ENCODE measurements around the gene GALNT5. TPM values are rescaled to one million over a fixed set of nuclear protein-coding genes. Genes with fewer than 3 reads are reported as not detected.
"Not testable (repeated sequence)": the region's sequence is repeated elsewhere in the genome, so short reads cannot be mapped to it uniquely, and the experiment has no call there.

Gene GALNT5
- total RNA-seq, 1 donor = 56.5 TPM

DNA sequence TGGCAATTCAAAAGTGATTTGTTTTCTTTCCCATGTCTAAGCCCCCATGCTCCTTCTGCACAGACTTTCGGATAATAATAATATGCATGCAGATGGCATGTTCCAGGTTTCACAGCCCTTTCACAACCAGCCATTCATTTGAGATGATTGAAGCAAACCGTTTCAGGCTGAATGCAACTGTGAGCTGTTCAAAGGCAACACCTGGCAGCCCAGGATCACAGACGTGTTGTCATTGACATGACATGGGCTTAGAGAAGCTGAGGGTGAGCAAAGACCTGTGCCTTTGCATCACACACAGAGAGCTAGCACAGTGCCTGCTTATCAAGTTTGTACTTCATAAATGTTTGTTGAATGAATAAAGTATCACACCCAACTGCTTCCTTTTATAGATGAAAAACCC, 80.5 kb downstream of the GALNT5 start:
- TF ChIP-seq, protein P1, sequence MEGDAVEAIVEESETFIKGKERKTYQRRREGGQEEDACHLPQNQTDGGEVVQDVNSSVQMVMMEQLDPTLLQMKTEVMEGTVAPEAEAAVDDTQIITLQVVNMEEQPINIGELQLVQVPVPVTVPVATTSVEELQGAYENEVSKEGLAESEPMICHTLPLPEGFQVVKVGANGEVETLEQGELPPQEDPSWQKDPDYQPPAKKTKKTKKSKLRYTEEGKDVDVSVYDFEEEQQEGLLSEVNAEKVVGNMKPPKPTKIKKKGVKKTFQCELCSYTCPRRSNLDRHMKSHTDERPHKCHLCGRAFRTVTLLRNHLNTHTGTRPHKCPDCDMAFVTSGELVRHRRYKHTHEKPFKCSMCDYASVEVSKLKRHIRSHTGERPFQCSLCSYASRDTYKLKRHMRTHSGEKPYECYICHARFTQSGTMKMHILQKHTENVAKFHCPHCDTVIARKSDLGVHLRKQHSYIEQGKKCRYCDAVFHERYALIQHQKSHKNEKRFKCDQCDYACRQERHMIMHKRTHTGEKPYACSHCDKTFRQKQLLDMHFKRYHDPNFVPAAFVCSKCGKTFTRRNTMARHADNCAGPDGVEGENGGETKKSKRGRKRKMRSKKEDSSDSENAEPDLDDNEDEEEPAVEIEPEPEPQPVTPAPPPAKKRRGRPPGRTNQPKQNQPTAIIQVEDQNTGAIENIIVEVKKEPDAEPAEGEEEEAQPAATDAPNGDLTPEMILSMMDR (IDR thresholded peaks at IDR 0.05; ENCODE audit: extremely low read depth, low read depth, low read length) = no peak
- no peak overlapping the region for H3K4me2 ChIP-seq (ENCODE audit: insufficient read depth, low read length)
- DNase-seq (ENCODE audit: insufficient read length, low spot score, missing footprints) = no peak
- H3K4me1 ChIP-seq (ENCODE audit: insufficient read depth, low read length) = peaks cover 13% of the 10 kb centered on the region
- H3K27me3 ChIP-seq (ENCODE audit: insufficient read depth, low read length) = peaks cover under 1% of the 10 kb centered on the region
- H3K9me3 ChIP-seq (ENCODE audit: low read depth, low read length) = no peaks in the 10 kb centered on the region
- no peaks in the 10 kb centered on the region for H4K20me1 ChIP-seq (ENCODE audit: insufficient read depth, low read length)
- no peak overlapping the region for H3K27ac ChIP-seq (ENCODE audit: low read depth, low read length)
- H2AFZ ChIP-seq (ENCODE audit: low read length) = no peak overlapping the region
- H3K36me3 ChIP-seq (ENCODE audit: insufficient read depth, low read length) = no peaks in the 10 kb centered on the region
- H3K79me2 ChIP-seq (ENCODE audit: insufficient read depth, low read length) = no peaks in the 10 kb centered on the region
- H3K4me3 ChIP-seq (ENCODE audit: insufficient read depth, low read length) = no peak overlapping the region

DNA sequence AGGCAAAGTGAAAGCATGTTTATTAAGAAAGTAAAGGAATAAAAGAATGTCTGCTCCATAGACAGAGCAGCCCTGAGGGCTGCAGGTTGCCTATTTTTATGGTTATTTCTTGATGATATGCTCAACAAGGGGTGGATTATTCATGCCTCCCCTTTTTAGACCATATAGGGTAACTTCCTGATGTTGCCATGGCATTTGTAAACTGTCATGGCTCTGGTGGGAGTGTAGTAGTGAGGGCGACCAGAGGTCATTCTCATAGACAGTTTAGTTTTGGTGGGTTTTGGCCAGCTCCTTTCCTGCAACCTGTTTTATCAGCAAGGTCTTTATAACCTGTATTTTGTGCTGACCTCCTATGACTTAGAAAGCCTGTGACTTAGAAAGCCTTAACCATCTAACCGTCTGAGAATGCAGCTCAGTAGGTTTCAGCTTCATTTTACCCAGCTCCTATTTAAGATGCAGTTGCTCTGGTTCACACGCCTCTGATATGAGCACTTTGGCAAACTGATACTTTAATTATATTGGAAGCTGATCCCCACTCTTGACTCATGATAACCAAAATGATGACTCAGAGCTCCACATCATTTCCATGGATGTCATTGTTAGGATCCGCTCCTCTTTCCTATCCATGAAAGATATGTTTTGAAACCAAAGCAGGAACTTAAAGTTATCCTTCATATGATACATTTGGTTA, 82.6 kb downstream of the GALNT5 start:
- Histone ChIP-seq H3K36me3 (ENCODE audit: insufficient read depth, low read length) (no peaks in the 10 kb centered on the region), H3K79me2 (ENCODE audit: insufficient read depth, low read length) (no peaks in the 10 kb centered on the region), H4K20me1 (ENCODE audit: insufficient read depth, low read length) (no peaks in the 10 kb centered on the region), H3K9me3 (ENCODE audit: low read depth, low read length) (no peaks in the 10 kb centered on the region), H3K27ac (ENCODE audit: low read depth, low read length) (peak overlapping the region; percentile 50), H3K4me3 (ENCODE audit: insufficient read depth, low read length) (no peak overlapping the region), H3K4me2 (ENCODE audit: insufficient read depth, low read length) (peak overlapping the region; percentile 10), H3K4me1 (ENCODE audit: insufficient read depth, low read length) (peaks cover 13% of the 10 kb centered on the region), H2AFZ (ENCODE audit: low read length) (no peak overlapping the region), H3K27me3 (ENCODE audit: insufficient read depth, low read length) (no peaks in the 10 kb centered on the region)
- TF ChIP-seq, protein P1 (IDR thresholded peaks at IDR 0.05; ENCODE audit: extremely low read depth, low read depth, low read length) = no peak
- DNase-seq (ENCODE audit: insufficient read length, low spot score, missing footprints) = no peak

DNA sequence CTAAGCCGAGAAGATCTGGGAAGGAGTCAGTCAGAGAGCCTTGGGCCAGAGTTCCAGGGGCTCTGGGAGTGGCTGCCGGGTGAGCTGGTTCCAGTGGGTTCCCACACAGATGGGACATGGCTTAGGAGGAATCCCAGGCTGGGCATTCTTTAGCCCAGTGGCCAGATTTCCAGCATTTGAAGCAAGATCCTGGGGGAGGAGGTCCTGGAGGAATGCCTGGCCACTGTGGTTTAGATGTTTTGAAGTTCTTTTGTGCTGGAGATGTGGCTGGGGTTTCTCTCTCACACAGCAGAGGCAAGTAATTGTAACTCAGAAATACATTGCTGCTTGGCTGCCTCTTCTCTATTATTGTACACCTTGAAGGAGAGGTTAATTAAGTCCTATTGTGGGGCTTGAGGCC, 83.9 kb downstream of the GALNT5 start:
- H3K9me3 ChIP-seq (ENCODE audit: low read depth, low read length); H3K4me2 ChIP-seq (ENCODE audit: insufficient read depth, low read length); H4K20me1 ChIP-seq (ENCODE audit: insufficient read depth, low read length); H2AFZ ChIP-seq (ENCODE audit: low read length); H3K79me2 ChIP-seq (ENCODE audit: insufficient read depth, low read length); H3K4me3 ChIP-seq (ENCODE audit: insufficient read depth, low read length); H3K27me3 ChIP-seq (ENCODE audit: insufficient read depth, low read length); H3K36me3 ChIP-seq (ENCODE audit: insufficient read depth, low read length); DNase-seq (ENCODE audit: insufficient read length, low spot score, missing footprints): not testable (repeated sequence)
- Histone ChIP-seq H3K4me1 (ENCODE audit: insufficient read depth, low read length) (peaks cover 13% of the 10 kb centered on the region), H3K27ac (ENCODE audit: low read depth, low read length) (peak overlapping the region; percentile 50)

DNA sequence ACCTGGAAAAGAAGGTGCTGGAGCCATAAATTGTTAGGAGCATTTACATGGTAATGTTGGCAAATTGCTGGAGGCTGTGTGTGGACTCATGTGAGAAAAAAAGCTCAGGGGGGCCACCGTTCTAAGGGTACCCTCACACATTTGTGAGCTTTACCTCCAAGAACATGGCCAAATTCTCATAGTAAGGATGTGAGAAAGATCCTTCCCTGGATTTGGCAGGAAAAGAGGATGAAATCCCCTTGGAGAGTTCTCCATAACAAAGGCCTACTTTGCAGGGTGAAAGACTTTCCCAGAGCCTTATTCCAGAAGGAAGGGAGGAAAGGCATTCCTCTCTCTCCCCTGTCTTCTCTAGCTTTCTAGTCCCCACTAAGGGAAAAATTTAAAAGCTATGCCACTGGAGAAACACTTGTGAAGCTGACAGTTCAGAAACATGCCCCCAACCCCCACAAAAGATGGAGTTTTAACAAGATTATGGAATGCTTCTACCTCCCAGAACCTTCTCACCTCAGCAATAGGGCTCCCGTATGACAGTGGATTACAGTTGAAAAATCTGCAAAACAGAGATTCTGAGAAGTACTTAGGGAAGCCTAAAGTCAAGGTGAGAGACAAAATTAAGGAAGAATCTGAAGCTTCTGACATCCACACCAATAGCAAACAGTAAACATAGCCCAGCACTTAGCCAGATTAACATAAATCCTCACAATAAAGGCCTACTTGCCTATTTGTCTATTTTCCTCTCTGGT, 88.3 kb downstream of the GALNT5 start:
- H3K36me3 ChIP-seq (ENCODE audit: insufficient read depth, low read length) = no peaks in the 10 kb centered on the region
- H3K27me3 ChIP-seq (ENCODE audit: insufficient read depth, low read length) = no peaks in the 10 kb centered on the region
- TF ChIP-seq, protein P1 (IDR thresholded peaks at IDR 0.05; ENCODE audit: extremely low read depth, low read depth, low read length) = no peak
- no peak overlapping the region for H3K4me3 ChIP-seq (ENCODE audit: insufficient read depth, low read length)
- H3K79me2 ChIP-seq (ENCODE audit: insufficient read depth, low read length) = no peaks in the 10 kb centered on the region
- H3K27ac ChIP-seq (ENCODE audit: low read depth, low read length) = no peak overlapping the region
- H3K4me1 ChIP-seq (ENCODE audit: insufficient read depth, low read length) = peaks cover 10% of the 10 kb centered on the region
- no peaks in the 10 kb centered on the region for H3K9me3 ChIP-seq (ENCODE audit: low read depth, low read length)
- DNase-seq (ENCODE audit: insufficient read length, low spot score, missing footprints) = no peak
- no peak overlapping the region for H2AFZ ChIP-seq (ENCODE audit: low read length)
- no peak overlapping the region for H3K4me2 ChIP-seq (ENCODE audit: insufficient read depth, low read length)
- H4K20me1 ChIP-seq (ENCODE audit: insufficient read depth, low read length) = no peaks in the 10 kb centered on the region

Data from osteoblast (primary cell).